Bronchial epithelial cell (primary cell): Measurements from ENCODE around the gene FRY. TPM values are rescaled to one million over a fixed set of nuclear protein-coding genes. Genes with fewer than 3 reads are reported as not detected.
A peak's percentile ranks its signal among the peaks of the same experiment; 100 is the strongest.

Source experiments
- DNase-seq: peaks from one replicate; pipeline ENCODE4 v3.0.0-alpha.2; 2010; ENCODE audit warnings: low read depth
- FAIRE-seq: peaks from 2 replicates; lab custom pipeline; 2011; peaks lifted over from hg19 to GRCh38; lab: Jason Lieb, UNC
- H3K27me3 ChIP-seq: 2 replicates; pipeline ENCODE4 v1.5.1; 2011; ENCODE audit warnings: low read length; ENCODE audit not compliant: control insufficient read depth, insufficient read depth
- H3K36me3 ChIP-seq: 2 replicates; pipeline ENCODE4 v1.5.1; 2011; ENCODE audit warnings: low read length; ENCODE audit not compliant: control insufficient read depth, insufficient read depth
- H3K4me3 ChIP-seq: 2 replicates; pipeline ENCODE4 v1.5.1; 2011; ENCODE audit warnings: mild to moderate bottlenecking, low read depth, low read length, control low read depth
- total RNA-seq: library from RNA; depleted of rRNA; stranded (reverse); fragments of >200 nt; gene quantifications from 2 replicates; pipeline ENCODE4 v1.2.1, GENCODE V29; 2014
- TF ChIP-seq, protein P1 (sequence below): IDR thresholded peaks from 2 replicates; pipeline ENCODE4 v1.5.1; 2011; ENCODE audit warnings: mild to moderate bottlenecking, moderate library complexity, low read length, control low read depth, inconsistent platforms; ENCODE audit not compliant: insufficient read depth, severe bottlenecking

The FRY gene
- total RNA-seq, 1 donor from 2014 or later: 0.79 TPM

DNA sequence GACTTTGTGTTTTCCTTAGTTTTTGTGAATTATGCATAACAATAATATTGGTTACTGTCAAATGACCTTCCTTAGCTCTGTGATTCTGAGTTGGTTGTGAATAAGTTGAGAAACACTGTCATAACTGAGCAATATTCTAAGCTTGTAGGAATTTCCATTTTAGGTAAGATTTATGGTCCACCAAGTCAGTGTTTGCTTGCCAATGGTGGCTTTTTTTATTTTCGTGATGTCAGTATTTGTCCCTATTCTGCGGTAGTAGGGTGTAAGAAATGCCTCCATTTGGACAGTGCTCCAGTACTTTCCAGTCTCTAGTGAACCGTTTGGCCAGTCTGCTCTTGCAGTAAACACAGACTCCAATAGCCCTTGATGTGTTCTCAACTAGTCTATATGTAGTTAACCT is 94.7 kb downstream of the FRY start:
- TF ChIP-seq, protein P1, sequence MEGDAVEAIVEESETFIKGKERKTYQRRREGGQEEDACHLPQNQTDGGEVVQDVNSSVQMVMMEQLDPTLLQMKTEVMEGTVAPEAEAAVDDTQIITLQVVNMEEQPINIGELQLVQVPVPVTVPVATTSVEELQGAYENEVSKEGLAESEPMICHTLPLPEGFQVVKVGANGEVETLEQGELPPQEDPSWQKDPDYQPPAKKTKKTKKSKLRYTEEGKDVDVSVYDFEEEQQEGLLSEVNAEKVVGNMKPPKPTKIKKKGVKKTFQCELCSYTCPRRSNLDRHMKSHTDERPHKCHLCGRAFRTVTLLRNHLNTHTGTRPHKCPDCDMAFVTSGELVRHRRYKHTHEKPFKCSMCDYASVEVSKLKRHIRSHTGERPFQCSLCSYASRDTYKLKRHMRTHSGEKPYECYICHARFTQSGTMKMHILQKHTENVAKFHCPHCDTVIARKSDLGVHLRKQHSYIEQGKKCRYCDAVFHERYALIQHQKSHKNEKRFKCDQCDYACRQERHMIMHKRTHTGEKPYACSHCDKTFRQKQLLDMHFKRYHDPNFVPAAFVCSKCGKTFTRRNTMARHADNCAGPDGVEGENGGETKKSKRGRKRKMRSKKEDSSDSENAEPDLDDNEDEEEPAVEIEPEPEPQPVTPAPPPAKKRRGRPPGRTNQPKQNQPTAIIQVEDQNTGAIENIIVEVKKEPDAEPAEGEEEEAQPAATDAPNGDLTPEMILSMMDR: no peak
- H3K4me3 ChIP-seq: no peak overlapping the region

DNA sequence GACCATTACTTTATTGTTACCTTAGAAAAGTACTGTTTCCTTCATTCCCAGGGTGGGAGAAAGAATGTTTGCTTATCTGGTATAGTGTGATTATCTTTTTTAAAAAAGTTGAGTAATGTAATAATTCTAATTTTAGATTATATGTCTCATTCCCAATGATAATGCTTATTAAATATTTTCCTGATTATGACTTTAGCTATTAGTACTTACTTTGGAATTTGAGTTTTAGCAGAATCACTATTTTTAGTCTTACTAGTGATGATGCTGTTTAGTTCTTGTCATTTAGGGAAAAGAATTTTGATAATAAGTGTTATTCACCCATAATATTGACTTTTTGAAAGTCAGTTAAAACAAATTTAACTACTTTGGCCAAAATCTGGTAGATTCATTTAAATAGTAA is 95.2 kb downstream of the FRY start:
- Histone ChIP-seq H3K27me3 (no peaks in the 10 kb centered on the region), H3K4me3 (no peak overlapping the region), H3K36me3 (no peaks in the 10 kb centered on the region)
- TF ChIP-seq, protein P1: no peak
- DNase-seq: no peak
- FAIRE-seq: no peak

More for the DNA sequence above, 94.7 kb downstream of the FRY start:
- DNase-seq (no peak), FAIRE-seq (no peak)
- Histone ChIP-seq H3K36me3 (no peaks in the 10 kb centered on the region), H3K27me3 (no peaks in the 10 kb centered on the region)

DNA sequence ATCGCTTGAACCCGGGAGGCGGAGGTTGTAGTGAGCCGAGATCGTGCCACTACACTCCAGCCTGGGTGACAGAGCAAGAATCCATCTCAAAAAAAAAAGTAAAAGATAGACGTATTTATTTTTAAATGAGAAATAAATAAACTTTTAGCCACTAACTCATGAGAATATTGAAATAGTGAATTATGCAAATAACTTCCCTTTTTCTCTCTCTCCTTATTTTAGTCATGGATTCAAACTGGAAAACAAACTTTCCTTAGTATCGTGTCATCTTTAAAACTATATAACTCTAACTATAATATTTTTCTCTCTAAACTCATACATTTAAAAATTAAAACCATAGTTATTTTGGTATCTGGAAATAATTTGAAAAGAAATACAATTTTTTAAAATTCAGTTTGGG is 96.1 kb downstream of the FRY start:
- DNase-seq (no peak), FAIRE-seq (no peak)

DNA sequence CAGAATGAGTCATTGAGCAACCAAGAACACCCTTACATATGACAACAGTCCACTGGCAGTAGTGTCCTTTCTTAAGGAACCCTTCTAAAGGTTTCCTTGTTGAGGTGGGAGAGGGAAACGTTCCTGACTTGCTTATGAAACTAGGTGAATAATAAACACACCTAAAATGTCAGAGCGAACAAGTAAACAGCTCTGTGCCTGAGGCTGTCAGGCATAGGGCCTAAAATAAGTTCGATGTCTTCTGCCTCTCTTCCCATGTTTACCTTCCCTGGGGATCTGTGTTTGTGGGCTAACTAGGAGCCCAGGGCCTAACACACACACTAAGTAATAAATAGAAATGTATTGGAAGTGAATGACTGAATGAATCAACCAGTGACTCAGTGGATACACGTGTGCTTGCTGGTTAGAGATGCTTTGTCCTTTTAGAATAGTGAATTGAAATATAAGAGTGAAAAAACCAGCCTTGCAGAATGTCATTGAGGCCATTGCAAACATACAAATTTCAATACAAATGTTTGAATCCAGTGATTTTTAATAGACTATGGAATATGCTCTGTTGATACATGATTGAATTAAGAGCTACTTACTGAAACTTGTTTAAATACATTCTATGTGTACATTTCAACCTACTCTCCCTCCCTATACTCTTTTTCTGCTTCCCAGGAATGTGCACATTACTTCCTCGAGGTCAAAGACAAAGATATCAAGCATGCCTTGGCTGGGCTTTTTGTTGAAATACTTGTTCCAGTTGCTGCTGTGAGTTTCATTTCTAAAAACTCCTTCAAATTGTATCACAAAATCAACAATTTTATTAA is 102.9 kb downstream of the FRY start:
- Histone ChIP-seq H3K27me3 (no peaks in the 10 kb centered on the region), H3K4me3 (no peak overlapping the region), H3K36me3 (no peaks in the 10 kb centered on the region)
- FAIRE-seq (no peak), DNase-seq (peak; percentile 74)
- TF ChIP-seq, protein P1: no peak

More for the DNA sequence above, 96.1 kb downstream of the FRY start:
- TF ChIP-seq, protein P1: no peak
- Histone ChIP-seq H3K36me3 (no peaks in the 10 kb centered on the region), H3K4me3 (no peak overlapping the region), H3K27me3 (no peaks in the 10 kb centered on the region)

DNA sequence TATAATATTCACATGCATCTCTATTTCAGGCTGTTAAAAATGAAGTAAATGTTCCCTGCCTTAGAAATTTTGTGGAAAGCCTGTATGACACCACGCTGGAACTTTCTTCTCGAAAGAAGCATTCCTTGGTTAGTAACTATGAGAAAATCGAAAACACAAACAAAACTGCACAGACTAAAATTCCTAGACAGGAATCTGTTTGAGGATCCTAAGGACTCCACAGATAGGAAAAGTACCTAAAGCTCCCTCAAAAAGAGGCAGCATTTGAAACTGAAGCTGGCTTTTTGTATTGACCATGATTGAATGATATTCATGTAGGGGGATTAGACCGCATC is 103.4 kb downstream of the FRY start:
- TF ChIP-seq, protein P1: no peak
- FAIRE-seq: no peak
- DNase-seq: no peak
- Histone ChIP-seq H3K27me3 (no peaks in the 10 kb centered on the region), H3K36me3 (no peaks in the 10 kb centered on the region), H3K4me3 (no peak overlapping the region)
